Measurements from ENCODE around the gene RASGRP4.

GRCh38 chr19:38437295-38437694, 11.3 kb upstream of the RASGRP4 start:
- TF ChIP-seq, protein P1, sequence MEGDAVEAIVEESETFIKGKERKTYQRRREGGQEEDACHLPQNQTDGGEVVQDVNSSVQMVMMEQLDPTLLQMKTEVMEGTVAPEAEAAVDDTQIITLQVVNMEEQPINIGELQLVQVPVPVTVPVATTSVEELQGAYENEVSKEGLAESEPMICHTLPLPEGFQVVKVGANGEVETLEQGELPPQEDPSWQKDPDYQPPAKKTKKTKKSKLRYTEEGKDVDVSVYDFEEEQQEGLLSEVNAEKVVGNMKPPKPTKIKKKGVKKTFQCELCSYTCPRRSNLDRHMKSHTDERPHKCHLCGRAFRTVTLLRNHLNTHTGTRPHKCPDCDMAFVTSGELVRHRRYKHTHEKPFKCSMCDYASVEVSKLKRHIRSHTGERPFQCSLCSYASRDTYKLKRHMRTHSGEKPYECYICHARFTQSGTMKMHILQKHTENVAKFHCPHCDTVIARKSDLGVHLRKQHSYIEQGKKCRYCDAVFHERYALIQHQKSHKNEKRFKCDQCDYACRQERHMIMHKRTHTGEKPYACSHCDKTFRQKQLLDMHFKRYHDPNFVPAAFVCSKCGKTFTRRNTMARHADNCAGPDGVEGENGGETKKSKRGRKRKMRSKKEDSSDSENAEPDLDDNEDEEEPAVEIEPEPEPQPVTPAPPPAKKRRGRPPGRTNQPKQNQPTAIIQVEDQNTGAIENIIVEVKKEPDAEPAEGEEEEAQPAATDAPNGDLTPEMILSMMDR (IDR thresholded peaks at IDR 0.05): no peak
- no peak for TF ChIP-seq POLR2A (IDR thresholded peaks at IDR 0.05)
